Measurements from ENCODE around the gene TCEANC2. TPM values are rescaled to one million over a fixed set of nuclear protein-coding genes. Genes with fewer than 3 reads are reported as not detected.

TCEANC2 gene
- total RNA-seq, 1 experiment from 2014 or later = 8.4 TPM

DNA sequence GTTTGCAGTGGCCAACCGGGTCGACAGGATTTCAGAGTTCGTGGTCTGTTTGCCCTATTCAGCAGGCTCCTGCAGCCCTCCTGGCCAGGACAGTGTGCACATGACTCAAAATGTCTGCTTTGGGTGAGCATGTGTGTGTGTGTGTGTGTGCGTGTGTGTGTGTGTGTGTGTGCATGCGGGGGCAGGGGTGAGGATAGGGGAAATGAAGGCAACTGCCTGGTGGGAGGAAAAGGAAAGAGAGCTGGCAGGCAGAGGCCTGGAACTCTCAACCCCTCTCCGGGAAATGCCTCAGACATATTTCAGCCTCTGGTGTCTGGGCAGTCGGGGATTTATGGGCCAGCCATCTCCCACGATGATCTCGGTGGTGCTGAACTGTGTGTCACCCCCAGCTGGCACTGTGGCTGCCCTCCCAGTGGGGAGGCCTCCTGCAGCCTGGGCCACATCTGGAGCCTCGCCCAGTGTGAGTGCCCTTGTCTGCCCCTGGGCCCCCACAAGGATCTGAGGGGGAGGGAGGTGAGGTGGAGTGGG, 84.2 kb downstream of the TCEANC2 start:
- Mint-ChIP-seq H3K27me3 (ENCODE audit: unreplicated experiment) (peaks cover 21% of the 10 kb centered on the region), H3K9me3 (ENCODE audit: low read depth, unreplicated experiment) (no peaks in the 10 kb centered on the region), H3K36me3 (ENCODE audit: insufficient read depth, unreplicated experiment) (no peaks in the 10 kb centered on the region), H3K4me1 (ENCODE audit: low read depth, unreplicated experiment) (no peaks in the 10 kb centered on the region), H3K27ac (ENCODE audit: unreplicated experiment) (no peak overlapping the region), H3K4me3 (ENCODE audit: low read depth, unreplicated experiment) (no peak overlapping the region)
- intact Hi-C loops (cut with micrococcal nuclease; ENCODE audit: unreplicated experiment) = no loop called here
- no peak for DNase-seq
- BruUV-seq (replicated peaks) = no TSS peak
- CTCF ChIA-PET = interaction anchor here (0.6 kb wide), 1 partner anchor 20 kb away, joined by 4 read pairs; no protein-coding TSS in a partner anchor
- TF ChIP-seq, protein P1, sequence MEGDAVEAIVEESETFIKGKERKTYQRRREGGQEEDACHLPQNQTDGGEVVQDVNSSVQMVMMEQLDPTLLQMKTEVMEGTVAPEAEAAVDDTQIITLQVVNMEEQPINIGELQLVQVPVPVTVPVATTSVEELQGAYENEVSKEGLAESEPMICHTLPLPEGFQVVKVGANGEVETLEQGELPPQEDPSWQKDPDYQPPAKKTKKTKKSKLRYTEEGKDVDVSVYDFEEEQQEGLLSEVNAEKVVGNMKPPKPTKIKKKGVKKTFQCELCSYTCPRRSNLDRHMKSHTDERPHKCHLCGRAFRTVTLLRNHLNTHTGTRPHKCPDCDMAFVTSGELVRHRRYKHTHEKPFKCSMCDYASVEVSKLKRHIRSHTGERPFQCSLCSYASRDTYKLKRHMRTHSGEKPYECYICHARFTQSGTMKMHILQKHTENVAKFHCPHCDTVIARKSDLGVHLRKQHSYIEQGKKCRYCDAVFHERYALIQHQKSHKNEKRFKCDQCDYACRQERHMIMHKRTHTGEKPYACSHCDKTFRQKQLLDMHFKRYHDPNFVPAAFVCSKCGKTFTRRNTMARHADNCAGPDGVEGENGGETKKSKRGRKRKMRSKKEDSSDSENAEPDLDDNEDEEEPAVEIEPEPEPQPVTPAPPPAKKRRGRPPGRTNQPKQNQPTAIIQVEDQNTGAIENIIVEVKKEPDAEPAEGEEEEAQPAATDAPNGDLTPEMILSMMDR (IDR thresholded peaks at IDR 0.05; ENCODE audit: unreplicated experiment) = no peak

DNA sequence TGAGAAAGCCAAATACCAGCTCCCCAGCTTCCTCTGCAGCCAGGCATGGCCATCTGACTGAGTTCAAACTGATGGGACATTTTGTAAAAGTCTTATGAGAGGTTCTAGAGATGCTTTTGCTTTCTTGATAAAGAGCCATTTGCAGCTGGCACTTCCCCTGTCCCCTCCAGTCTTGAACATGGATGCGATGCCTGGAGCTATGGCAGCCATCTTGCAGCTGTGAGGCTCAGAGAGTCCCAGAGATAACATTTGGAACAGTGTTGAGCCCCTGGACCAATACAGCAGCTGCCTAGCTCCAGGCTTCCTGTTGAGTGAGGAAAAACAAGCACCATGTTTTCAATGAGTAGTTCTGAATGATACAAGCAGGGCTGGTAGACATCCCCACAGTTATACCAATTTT, 85.6 kb downstream of the TCEANC2 start:
- CTCF ChIA-PET = no interaction called here
- intact Hi-C loops (cut with micrococcal nuclease; ENCODE audit: unreplicated experiment) = no loop called here
- Mint-ChIP-seq H3K27me3 (ENCODE audit: unreplicated experiment) (peaks cover 32% of the 10 kb centered on the region), H3K36me3 (ENCODE audit: insufficient read depth, unreplicated experiment) (no peaks in the 10 kb centered on the region), H3K4me3 (ENCODE audit: low read depth, unreplicated experiment) (no peak overlapping the region), H3K9me3 (ENCODE audit: low read depth, unreplicated experiment) (no peaks in the 10 kb centered on the region), H3K4me1 (ENCODE audit: low read depth, unreplicated experiment) (no peaks in the 10 kb centered on the region), H3K27ac (ENCODE audit: unreplicated experiment) (no peak overlapping the region)
- TF ChIP-seq, protein P1 (IDR thresholded peaks at IDR 0.05; ENCODE audit: unreplicated experiment) = no peak
- BruUV-seq (replicated peaks) = no TSS peak
- no peak for DNase-seq

DNA sequence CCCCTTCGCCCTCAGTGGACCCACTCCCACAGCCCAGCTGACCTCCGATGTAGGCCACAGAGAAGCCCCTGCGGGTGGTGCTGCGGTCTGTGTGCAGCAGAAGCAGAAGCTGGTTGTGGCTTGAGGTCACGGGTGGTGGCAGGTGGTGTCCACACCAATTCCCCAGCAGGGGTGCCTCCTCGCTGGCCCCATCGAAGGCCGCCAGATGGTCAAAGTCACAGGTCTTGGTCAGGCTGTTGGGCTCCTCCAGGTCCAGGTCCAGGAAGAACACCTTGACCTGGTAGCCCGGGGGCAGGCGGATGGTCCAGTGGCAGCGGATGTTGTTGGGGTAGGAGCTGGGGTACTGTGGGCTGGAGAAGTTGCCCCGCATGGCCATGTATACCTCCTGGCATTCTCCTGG, 86.3 kb downstream of the TCEANC2 start:
- DNase-seq = no peak
- H3K36me3 Mint-ChIP-seq (ENCODE audit: insufficient read depth, unreplicated experiment) = no peaks in the 10 kb centered on the region
- H3K4me1 Mint-ChIP-seq (ENCODE audit: low read depth, unreplicated experiment) = no peaks in the 10 kb centered on the region
- TF ChIP-seq, protein P1 (IDR thresholded peaks at IDR 0.05; ENCODE audit: unreplicated experiment) = no peak
- CTCF ChIA-PET = no interaction called here
- no peak overlapping the region for H3K27ac Mint-ChIP-seq (ENCODE audit: unreplicated experiment)
- no peaks in the 10 kb centered on the region for H3K9me3 Mint-ChIP-seq (ENCODE audit: low read depth, unreplicated experiment)
- intact Hi-C loops (cut with micrococcal nuclease; ENCODE audit: unreplicated experiment) = no loop called here
- peaks cover 34% of the 10 kb centered on the region for H3K27me3 Mint-ChIP-seq (ENCODE audit: unreplicated experiment)
- no TSS peak for BruUV-seq (replicated peaks)
- no peak overlapping the region for H3K4me3 Mint-ChIP-seq (ENCODE audit: low read depth, unreplicated experiment)

DNA sequence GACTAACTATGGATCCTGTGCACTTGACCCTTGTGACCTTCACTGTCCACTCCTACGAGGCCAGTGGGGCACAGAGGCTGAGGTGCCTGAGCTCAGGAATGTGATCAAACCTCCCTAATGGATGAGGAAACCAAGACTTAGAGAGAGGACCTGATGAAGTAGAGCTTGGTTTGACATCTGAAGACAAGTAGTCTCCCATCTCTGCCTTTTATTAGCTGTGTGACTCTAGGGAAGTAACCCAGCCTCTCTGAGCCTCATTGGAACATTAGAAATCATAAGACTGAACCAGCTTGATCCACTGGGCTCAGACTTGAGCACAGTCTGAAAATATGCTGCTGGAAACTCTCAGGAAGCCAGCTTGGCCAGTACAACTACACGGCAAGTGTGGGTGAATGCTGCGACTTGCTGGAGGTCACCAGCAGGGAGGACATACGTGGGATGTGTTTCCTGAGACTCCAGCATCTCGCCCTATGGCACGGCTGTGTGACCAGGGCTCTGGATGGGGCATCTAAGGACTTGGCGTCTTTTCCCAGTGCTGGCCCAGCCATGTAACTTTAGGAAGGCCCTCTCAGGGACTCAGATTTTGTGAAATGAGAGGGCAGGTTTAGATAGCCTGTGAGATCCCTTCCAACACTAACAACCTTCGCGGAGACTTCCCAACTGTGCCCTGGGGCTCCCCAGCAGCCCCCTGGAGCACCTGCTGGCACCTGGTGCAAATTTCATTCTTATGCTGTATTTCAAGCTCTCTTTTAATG, 88.9 kb downstream of the TCEANC2 start:
- intact Hi-C loops (cut with micrococcal nuclease; ENCODE audit: unreplicated experiment) = no loop called here
- Mint-ChIP-seq H3K4me3 (ENCODE audit: low read depth, unreplicated experiment) (no peak overlapping the region), H3K27ac (ENCODE audit: unreplicated experiment) (no peak overlapping the region), H3K4me1 (ENCODE audit: low read depth, unreplicated experiment) (no peaks in the 10 kb centered on the region), H3K27me3 (ENCODE audit: unreplicated experiment) (peaks cover 21% of the 10 kb centered on the region), H3K9me3 (ENCODE audit: low read depth, unreplicated experiment) (no peaks in the 10 kb centered on the region), H3K36me3 (ENCODE audit: insufficient read depth, unreplicated experiment) (no peaks in the 10 kb centered on the region)
- CTCF ChIA-PET = no interaction called here
- DNase-seq = no peak
- TF ChIP-seq, protein P1 (IDR thresholded peaks at IDR 0.05; ENCODE audit: unreplicated experiment) = no peak
- BruUV-seq (replicated peaks) = no TSS peak
